MCF 10A (cell line): ENCODE data around the gene MAPK14. TPM values are rescaled to one million over a fixed set of nuclear protein-coding genes. Genes with fewer than 3 reads are reported as not detected.

Experiments
- BruUV-seq: library from RNA; stranded (reverse); fragments of 400-500 nt; replicated peaks from 2 replicates; lab custom pipeline; 2021; lab: Mats Ljungman, UMichigan
- CTCF ChIA-PET: fragments of 300-600 bp; sonication (Branson Sonifier 250); formaldehyde crosslinking; extraction: SDS; loops from one replicate; lab custom pipeline; 2021; ENCODE audit warnings: antibody characterized with exemption, inconsistent platforms; lab: Yijun Ruan, JAX
- POLR2A ChIA-PET: fragments of 300-600, 350-650 bp; sonication (Branson Sonifier 250); formaldehyde crosslinking; extraction: SDS; loops from one replicate; lab custom pipeline; 2020; ENCODE audit warnings: antibody characterized with exemption, inconsistent platforms; lab: Yijun Ruan, JAX
- DNase-seq: peaks from one replicate; pipeline ENCODE4 v3.0.0-alpha.2; 2018; ENCODE audit not compliant: unreplicated experiment
- H3K27ac Mint-ChIP-seq: one replicate; pipeline ENCODE4 v1.8.0; 2022; ENCODE audit warnings: mild to moderate bottlenecking, low read depth, mixed read lengths; ENCODE audit not compliant: unreplicated experiment
- H3K27me3 Mint-ChIP-seq: one replicate; pipeline ENCODE4 v1.8.0; 2022; ENCODE audit warnings: mixed read lengths; ENCODE audit not compliant: insufficient read depth, unreplicated experiment
- H3K36me3 Mint-ChIP-seq: one replicate; pipeline ENCODE4 v1.8.0; 2022; ENCODE audit warnings: mild to moderate bottlenecking, moderate library complexity, mixed read lengths; ENCODE audit not compliant: insufficient read depth, unreplicated experiment
- H3K4me1 Mint-ChIP-seq: one replicate; pipeline ENCODE4 v1.8.0; 2022; ENCODE audit warnings: mixed read lengths; ENCODE audit not compliant: insufficient read depth, unreplicated experiment
- H3K4me3 Mint-ChIP-seq: one replicate; pipeline ENCODE4 v1.8.0; 2022; ENCODE audit warnings: mild to moderate bottlenecking, moderate library complexity, mixed read lengths; ENCODE audit not compliant: unreplicated experiment
- H3K9me3 Mint-ChIP-seq: one replicate; pipeline ENCODE4 v1.8.0; 2022; ENCODE audit warnings: mixed read lengths; ENCODE audit not compliant: unreplicated experiment
- CTCF ChIP-seq: fragments of 200-600 bp; IDR thresholded peaks from one replicate; pipeline ENCODE4 v1.8.0; 2022; ENCODE audit warnings: antibody characterized with exemption, mild to moderate bottlenecking; ENCODE audit not compliant: unreplicated experiment
- intact Hi-C: fragments of 100-400 bp; cut with micrococcal nuclease; formaldehyde crosslinking; loops from 2 replicates; pipeline ENCODE4 v1.14.1; 2022
- total RNA-seq: library from RNA; stranded (reverse); gene quantifications from 2 replicates; pipeline ENCODE4 v1.2.3, GENCODE V29; 2022

Gene MAPK14
- total RNA-seq, 1 experiment from 2014 or later, result 42.9 TPM

- no TSS peak for BruUV-seq
- peaks cover 6% of the 10 kb centered on the region for H3K4me1 Mint-ChIP-seq
- H3K9me3 Mint-ChIP-seq, result no peaks in the 10 kb centered on the region
- no peak overlapping the region for H3K27ac Mint-ChIP-seq
- H3K4me3 Mint-ChIP-seq, result no peak overlapping the region
- POLR2A ChIA-PET, result interaction anchor here (0.5 to 8.6 kb wide), 7 partner anchors 10 to 479 kb away, joined by 3 to 112 read pairs (median 4); partner anchors contain the start of gene MAPK14
- CTCF ChIA-PET, result interaction anchor here (0.6 to 6.1 kb wide), 55 partner anchors 8 to 658 kb away, joined by 3 to 134 read pairs (median 5); partner anchors contain the start of genes MAPK14 and SLC26A8
- no peak for DNase-seq
- H3K36me3 Mint-ChIP-seq, result peaks cover 28% of the 10 kb centered on the region
- H3K27me3 Mint-ChIP-seq, result no peaks in the 10 kb centered on the region
- intact Hi-C loops, result loop anchor here (1.0 to 10.0 kb wide), 3 partner anchors 68 to 341 kb away; partner anchors contain the start of gene MAPK14
- no peak for TF ChIP-seq CTCF
These were observed 68.1 kb downstream of the MAPK14 start for GRCh38 chr6:36095497-36096391.

GRCh38 chr6:36098253-36098919 is 70.8 kb downstream of the MAPK14 start:
- ChIA-PET POLR2A (interaction anchor here (8.6 kb wide), 1 partner anchor 70 kb away, joined by 112 read pairs; the partner anchor contains the start of gene MAPK14), CTCF (interaction anchor here (5.6 to 6.1 kb wide), 2 partner anchors 20 to 70 kb away, joined by 44 to 134 read pairs; partner anchors contain the start of gene MAPK14)
- H3K27ac Mint-ChIP-seq, result no peak overlapping the region
- TF ChIP-seq CTCF, result no peak
- intact Hi-C loops, result loop anchor here (10.0 kb wide), 2 partner anchors 184 to 344 kb away; no protein-coding TSS in a partner anchor
- DNase-seq, result no peak
- no peaks in the 10 kb centered on the region for H3K27me3 Mint-ChIP-seq
- peaks cover 6% of the 10 kb centered on the region for H3K4me1 Mint-ChIP-seq
- no TSS peak for BruUV-seq
- no peaks in the 10 kb centered on the region for H3K9me3 Mint-ChIP-seq
- peaks cover 25% of the 10 kb centered on the region for H3K36me3 Mint-ChIP-seq
- no peak overlapping the region for H3K4me3 Mint-ChIP-seq

DNA sequence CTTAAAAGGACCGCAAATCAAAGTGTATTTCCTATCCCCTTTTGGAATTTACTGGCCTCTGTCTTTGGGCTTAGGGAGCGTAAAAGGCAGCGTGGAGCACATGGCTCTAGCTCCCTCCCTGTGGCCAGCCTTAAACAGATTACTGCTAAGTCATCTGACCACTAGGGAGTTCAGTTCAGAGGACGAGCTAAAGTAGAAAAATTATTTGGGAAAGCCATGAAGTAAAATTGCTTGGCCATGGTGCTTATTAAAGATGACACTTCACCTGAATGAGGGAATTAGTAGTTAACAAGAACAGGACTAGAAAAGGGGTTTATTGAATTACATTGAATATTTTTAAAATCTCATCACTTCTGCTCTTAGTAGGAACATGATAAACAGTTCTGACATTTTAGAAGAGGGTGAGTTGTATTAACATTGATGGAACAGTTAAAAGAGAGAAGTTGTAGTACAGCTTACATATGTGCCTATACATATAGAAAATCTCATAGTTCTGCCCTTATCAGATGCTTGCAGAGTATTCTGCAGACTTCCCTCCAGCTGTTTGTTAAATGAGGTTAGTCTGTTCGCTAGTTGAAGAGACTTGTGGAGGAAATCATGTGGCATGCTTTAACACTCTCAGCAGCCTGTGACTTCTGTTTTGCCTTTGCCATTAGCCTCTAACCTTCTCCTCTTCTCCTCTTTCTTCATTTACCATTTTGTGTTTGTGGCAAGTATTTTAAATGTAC is 71.5 kb downstream of the MAPK14 start:
- no peaks in the 10 kb centered on the region for H3K9me3 Mint-ChIP-seq
- H3K4me1 Mint-ChIP-seq, result peaks cover 6% of the 10 kb centered on the region
- H3K27me3 Mint-ChIP-seq, result no peaks in the 10 kb centered on the region
- no peak for DNase-seq
- H3K36me3 Mint-ChIP-seq, result peaks cover 32% of the 10 kb centered on the region
- POLR2A ChIA-PET, result interaction anchor here (8.6 kb wide), 1 partner anchor 71 kb away, joined by 112 read pairs; the partner anchor contains the start of gene MAPK14
- no peak overlapping the region for H3K4me3 Mint-ChIP-seq
- H3K27ac Mint-ChIP-seq, result no peak overlapping the region
- TF ChIP-seq CTCF, result no peak
- CTCF ChIA-PET, result interaction anchor here (0.5 kb wide), 1 partner anchor 72 kb away, joined by 6 read pairs; no protein-coding TSS in a partner anchor
- intact Hi-C loops, result loop anchor here (10.0 kb wide), 2 partner anchors 184 to 344 kb away; no protein-coding TSS in a partner anchor
- no TSS peak for BruUV-seq
